HG02973 (cell line): ENCODE measurements around the gene TMEM150A.
A peak's percentile ranks its signal among the peaks of the same experiment; 100 is the strongest.
"Not testable (repeated sequence)": the region's sequence is repeated elsewhere in the genome, so short reads cannot be mapped to it uniquely, and the experiment has no call there.

Experiments
- ATAC-seq: cut with Tn5 transposase; IDR thresholded peaks from one replicate; pipeline ENCODE4 v1.9.1; 2021; ENCODE audit warnings: moderate library complexity; ENCODE audit not compliant: unreplicated experiment

The TMEM150A gene

DNA sequence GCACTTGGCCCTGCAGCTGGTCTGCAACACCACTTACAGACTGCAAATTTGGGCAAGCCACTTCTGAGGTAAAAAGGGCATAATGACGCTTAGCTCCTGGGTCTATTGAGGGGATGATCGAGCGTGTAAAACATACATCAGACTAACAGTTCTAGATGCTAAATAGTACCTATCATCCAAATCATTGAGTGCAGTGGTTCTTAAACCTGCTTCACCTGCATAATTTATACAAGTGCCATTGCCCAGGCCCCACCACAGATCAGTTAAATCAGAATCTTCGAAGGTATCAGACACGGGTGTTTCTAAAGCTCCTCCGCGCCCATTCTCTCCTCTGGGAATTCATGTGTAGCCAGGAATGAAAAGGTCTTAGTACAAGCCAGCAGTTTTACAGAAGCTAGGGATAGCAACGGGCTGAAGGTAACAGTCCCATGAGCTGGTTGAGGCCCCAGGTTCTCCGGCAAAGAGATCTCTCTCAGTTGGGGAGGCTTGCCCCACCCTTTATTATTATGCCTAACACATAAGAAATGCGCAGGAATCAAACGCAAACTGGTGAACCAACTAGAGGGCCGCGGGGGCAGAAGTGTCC is 7.7 kb downstream of the TMEM150A start:
- no peak for ATAC-seq

DNA sequence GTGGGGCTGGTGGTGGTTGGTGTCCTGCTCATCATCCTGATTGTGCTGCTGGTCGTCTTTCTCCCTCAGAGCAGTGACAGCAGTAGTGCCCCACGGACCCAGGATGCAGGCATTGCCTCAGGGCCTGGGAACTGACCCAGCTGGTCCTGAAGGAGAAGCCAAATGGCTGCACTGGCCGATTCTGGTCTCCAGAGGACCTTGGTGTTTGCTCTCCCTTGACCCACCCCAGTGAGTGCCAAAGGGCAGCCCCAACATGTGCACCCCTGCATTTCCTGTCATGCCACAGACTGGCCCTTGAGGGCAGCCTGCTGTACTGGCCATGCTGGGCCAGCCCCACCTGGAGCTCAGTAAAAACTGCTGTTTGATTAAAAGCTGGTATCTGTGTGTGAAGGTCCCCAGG is 9.5 kb downstream of the TMEM150A start:
- ATAC-seq = no peak

DNA sequence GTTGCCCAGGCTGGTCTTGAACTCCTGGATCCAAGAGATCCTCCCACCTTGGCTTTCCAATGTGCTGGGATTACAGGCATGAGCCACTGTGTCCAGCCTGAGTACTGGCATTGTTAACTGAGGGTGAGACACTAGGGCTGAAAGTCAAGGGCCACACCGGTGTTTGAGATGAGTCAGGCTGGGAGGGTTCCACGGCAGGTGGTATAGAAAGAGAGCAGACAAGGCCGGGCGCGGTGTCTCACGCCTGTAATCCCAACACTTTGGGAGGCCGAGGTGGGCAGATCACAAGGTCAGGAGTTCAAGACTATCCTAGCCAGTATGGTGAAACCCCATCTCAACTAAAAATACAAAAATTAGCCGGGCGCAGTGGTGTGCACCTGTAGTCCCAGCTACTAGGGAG is 10.2 kb downstream of the TMEM150A start:
- ATAC-seq = not testable (repeated sequence)

DNA sequence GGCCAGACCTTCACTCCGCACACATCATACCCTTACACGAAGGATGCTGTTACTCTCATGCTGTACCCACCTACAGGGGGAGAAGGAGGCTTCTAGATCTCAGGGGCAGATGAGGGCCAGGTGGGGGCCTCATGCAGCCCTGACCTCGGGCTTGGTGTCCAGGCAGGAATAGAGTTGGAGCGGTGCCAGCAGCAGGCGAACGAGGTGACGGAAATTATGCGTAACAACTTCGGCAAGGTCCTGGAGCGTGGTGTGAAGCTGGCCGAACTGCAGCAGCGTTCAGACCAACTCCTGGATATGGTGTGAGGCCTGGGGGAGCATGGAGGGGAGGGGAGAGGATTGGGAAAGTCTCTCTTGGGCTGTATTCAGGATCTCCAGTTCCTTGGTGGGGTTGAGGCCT is 10.9 kb downstream of the TMEM150A start:
- ATAC-seq = no peak

GRCh38 chr2:85590950-85591349 is 11.5 kb downstream of the TMEM150A start:
- ATAC-seq = no peak

- no peak for ATAC-seq
Measured at GRCh38 chr2:85589982-85590791, 12.3 kb downstream of the TMEM150A start.

GRCh38 chr2:85589181-85589580 is 13.3 kb downstream of the TMEM150A start:
- ATAC-seq = no peak

- no peak for ATAC-seq
Measured at GRCh38 chr2:85588645-85589044, 13.9 kb downstream of the TMEM150A start.

DNA sequence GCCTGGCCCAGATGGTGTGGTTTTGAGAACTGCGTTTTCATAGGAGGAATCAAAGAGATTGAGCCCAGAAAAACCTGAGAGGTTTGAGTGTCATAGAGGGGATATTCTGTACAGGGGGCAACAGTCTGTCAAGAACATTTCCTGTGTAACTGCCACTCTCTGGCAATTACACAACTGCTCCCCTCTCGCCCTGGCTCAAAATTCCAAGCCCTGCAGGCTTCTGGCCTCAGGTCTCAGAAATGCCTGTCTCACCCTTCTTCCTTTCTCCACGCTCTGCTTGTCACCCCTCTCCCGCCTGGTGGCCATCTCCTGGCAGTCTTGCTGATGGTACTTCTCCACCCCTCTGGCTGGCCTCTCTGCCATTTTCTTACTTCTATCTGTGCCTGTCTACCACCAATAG is 14.3 kb downstream of the TMEM150A start:
- ATAC-seq = no peak

GRCh38 chr2:85585781-85586105 is 16.8 kb downstream of the TMEM150A start:
- no peak for ATAC-seq

GRCh38 chr2:85584857-85585780 is 17.4 kb downstream of the TMEM150A start:
- ATAC-seq = peak; percentile 41

GRCh38 chr2:85584354-85584856 is 18.1 kb downstream of the TMEM150A start, which contains the start of gene VAMP5:
Gene VAMP5, plus strand, starts transcription at chr2:85584431. Its CDS starts 60 bp downstream, at chr2:85584491.
- no peak for ATAC-seq

DNA sequence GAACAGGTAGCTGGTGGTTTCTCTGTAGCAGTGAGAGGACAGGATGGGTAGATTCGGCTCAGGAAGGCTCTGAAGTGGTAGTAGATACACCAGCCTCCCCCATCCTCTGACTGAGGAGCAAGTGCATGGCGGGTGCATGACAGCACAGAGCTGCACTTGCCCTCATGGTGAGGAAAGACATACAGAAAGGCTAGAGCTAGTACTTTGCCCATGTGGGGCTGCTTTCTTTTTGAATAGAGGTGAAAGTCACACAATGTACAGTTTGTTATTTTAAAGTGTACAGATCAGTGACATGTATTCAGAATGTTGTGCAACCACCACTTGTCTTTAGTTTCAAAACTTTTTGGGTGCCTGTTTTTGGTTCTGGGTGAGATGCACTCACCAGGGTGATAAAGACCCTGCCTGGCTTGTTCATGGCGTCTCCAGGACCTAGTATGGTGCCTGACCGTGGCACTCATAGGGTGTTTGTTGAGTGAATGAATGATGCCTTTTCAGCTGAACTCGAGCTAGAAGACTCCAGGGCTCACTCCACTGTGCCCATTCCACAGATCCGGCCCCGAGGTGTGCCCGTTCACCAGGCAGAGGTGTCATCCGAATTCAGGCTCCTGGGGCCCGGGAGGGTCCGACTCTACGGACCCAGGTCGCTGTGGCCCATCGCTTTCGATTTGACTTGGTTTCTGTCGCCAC is 18.7 kb downstream of the TMEM150A start:
- ATAC-seq = no peak

GRCh38 chr2:85582492-85582891 is 20.0 kb downstream of the TMEM150A start:
- no peak for ATAC-seq

DNA sequence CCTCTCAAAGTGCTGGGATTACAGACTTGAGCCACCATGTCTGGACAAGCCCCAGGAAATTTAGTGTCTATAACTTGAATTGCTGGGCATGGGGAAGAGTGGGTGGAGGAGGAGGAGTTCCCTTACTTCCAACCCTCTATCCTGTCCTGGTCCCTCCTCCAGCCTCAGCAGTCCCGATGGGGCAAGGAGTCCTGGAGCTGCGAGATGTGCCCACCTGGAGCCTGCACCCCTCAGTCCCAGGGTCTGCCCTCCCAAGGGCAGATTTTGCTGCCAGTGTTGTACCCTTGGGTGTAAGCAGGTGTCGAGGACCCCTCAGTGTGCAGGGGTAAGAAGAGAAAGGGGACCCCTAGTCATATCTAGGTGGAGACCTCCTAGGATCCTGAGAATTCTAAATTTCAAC is 22.3 kb downstream of the TMEM150A start:
- no peak for ATAC-seq

GRCh38 chr2:85579266-85579935 is 23.1 kb downstream of the TMEM150A start:
- no peak for ATAC-seq

- no peak for ATAC-seq
Measured at GRCh38 chr2:85578243-85579180, 24.0 kb downstream of the TMEM150A start.

DNA sequence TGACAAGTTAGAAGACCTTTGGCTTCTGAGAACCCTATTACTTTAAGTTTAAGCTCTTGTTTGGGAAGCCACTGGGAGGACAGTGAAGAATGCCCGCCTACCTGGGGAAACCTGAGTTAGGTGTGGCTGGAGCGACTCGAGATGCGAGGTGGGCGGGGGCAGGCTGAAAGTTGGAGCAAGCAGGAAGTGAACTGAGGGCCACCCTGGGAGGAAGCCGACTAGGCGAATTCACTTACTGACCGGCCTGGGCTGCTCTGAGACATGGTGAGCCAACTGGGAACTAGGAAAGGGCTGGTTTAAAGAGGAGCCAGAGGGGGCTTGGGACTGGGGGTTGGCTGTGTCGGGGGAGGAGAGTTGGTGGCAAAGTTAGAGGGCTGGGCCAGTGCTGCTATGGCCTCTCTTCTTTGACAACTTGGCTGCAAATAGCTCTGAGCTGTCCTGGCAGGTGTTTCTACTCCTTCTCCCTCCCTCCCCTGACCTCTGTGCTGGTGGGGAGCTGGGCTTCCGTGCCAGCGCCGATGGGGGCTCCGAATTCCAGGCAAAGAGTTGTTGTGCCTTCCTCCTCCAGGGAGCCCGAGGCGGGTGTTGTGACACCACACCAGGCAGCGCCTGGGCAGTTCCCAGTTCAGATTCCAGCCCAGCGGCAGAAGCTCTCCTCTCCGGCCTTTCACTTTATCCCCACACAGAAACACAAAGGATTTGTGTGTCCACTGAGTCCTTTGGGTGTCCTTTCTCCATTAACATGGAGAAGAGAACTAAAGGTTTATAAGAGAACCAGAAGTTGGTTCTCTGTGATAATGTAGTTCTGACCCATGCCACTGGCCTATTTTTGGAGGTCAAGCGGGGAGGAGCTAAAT is 24.9 kb downstream of the TMEM150A start, which contains the start of gene VAMP8:
Gene VAMP8 (plus strand): TSS at position 201 of the 857 bp plus-strand sequence. CDS start 61 bp downstream, at position 262.
- ATAC-seq = peak; percentile 62
